Measurements from ENCODE around the gene KIF1A. TPM values are rescaled to one million over a fixed set of nuclear protein-coding genes. Genes with fewer than 3 reads are reported as not detected.
"Not testable (repeated sequence)": the region's sequence is repeated elsewhere in the genome, so short reads cannot be mapped to it uniquely, and the experiment has no call there.

Gene KIF1A
- total and polyA plus RNA-seq, 2 donors (not counting 3 experiments of a cell fraction or from before 2014, with no cell fraction given): 0.11 to 0.64 TPM

- H3K9ac ChIP-seq (replicated peaks; ENCODE audit: extremely low read depth, insufficient read depth, low read length); BruUV-seq (replicated peaks); H3K27ac ChIP-seq (ENCODE audit: insufficient read depth, low read depth, low read length); H2AFZ ChIP-seq (ENCODE audit: low read depth, low read length); H3K4me3 ChIP-seq (replicated peaks in 1 of 3; ENCODE audit: insufficient read depth in 1 of 3, low read depth in 1 of 3, low read length in 3 of 3); H3K27me3 ChIP-seq (ENCODE audit: control insufficient read depth in 2 of 2, insufficient read depth in 2 of 2, low read length in 2 of 2); intact Hi-C loops (cut with micrococcal nuclease); H3K9me1 ChIP-seq (replicated peaks; ENCODE audit: control insufficient read depth, extremely low read depth, insufficient read depth, low read length); FAIRE-seq; H3K4me2 ChIP-seq (ENCODE audit: insufficient read depth, low read length); H3K9me3 ChIP-seq (replicated peaks; ENCODE audit: control insufficient read depth, insufficient read depth, low read length); H3K4me1 ChIP-seq (ENCODE audit: control insufficient read depth, extremely low read depth, insufficient read depth, low read length); POLR2A ChIA-PET; H3K79me2 ChIP-seq (ENCODE audit: control insufficient read depth, insufficient read depth, low read length); DNase-seq (ENCODE audit: low read depth, low spot score); dilution Hi-C loops (cut with MboI; ENCODE audit: extremely low pct_ligation_motif_present, low sequenced_read_pairs); H3K36me3 ChIP-seq (ENCODE audit: control insufficient read depth in 2 of 2, extremely low read depth in 1 of 2, insufficient read depth in 2 of 2, low read length in 2 of 2); CTCF ChIA-PET; H4K20me1 ChIP-seq (replicated peaks; ENCODE audit: control insufficient read depth, extremely low read depth, insufficient read depth, low read length): not testable (repeated sequence)
Measured at GRCh38 chr2:240682431-240683224, 137.4 kb downstream of the KIF1A start, which contains the start of gene AQP12B. Gene AQP12B, minus strand, starts transcription at chr2:240682885. Its CDS starts 48 bp downstream, at chr2:240682837.

GRCh38 chr2:240680185-240680584 lies 139.8 kb downstream of the KIF1A start:
- BruUV-seq (replicated peaks); POLR2A ChIA-PET: not testable (repeated sequence)

GRCh38 chr2:240678909-240679308 lies 141.1 kb downstream of the KIF1A start:
- H3K36me3 ChIP-seq (ENCODE audit: control insufficient read depth in 2 of 2, extremely low read depth in 1 of 2, insufficient read depth in 2 of 2, low read length in 2 of 2); H4K20me1 ChIP-seq (replicated peaks; ENCODE audit: control insufficient read depth, extremely low read depth, insufficient read depth, low read length); H3K27me3 ChIP-seq (ENCODE audit: control insufficient read depth in 2 of 2, insufficient read depth in 2 of 2, low read length in 2 of 2); CTCF ChIA-PET; intact Hi-C loops (cut with micrococcal nuclease); FAIRE-seq; H3K27ac ChIP-seq (ENCODE audit: insufficient read depth, low read depth, low read length); H3K79me2 ChIP-seq (ENCODE audit: control insufficient read depth, insufficient read depth, low read length); POLR2A ChIA-PET; H3K9me3 ChIP-seq (replicated peaks; ENCODE audit: control insufficient read depth, insufficient read depth, low read length); H3K9ac ChIP-seq (replicated peaks; ENCODE audit: extremely low read depth, insufficient read depth, low read length); H3K4me2 ChIP-seq (ENCODE audit: insufficient read depth, low read length); BruUV-seq (replicated peaks); H3K4me1 ChIP-seq (ENCODE audit: control insufficient read depth, extremely low read depth, insufficient read depth, low read length); DNase-seq (ENCODE audit: low read depth, low spot score); H2AFZ ChIP-seq (ENCODE audit: low read depth, low read length); H3K9me1 ChIP-seq (replicated peaks; ENCODE audit: control insufficient read depth, extremely low read depth, insufficient read depth, low read length); H3K4me3 ChIP-seq (replicated peaks in 1 of 3; ENCODE audit: insufficient read depth in 1 of 3, low read depth in 1 of 3, low read length in 3 of 3); dilution Hi-C loops (cut with MboI; ENCODE audit: extremely low pct_ligation_motif_present, low sequenced_read_pairs): not testable (repeated sequence)

More at GRCh38 chr2:240680185-240680584, 139.8 kb downstream of the KIF1A start:
- DNase-seq (ENCODE audit: low read depth, low spot score); H3K27ac ChIP-seq (ENCODE audit: insufficient read depth, low read depth, low read length); H3K9ac ChIP-seq (replicated peaks; ENCODE audit: extremely low read depth, insufficient read depth, low read length); H3K4me3 ChIP-seq (replicated peaks in 1 of 3; ENCODE audit: insufficient read depth in 1 of 3, low read depth in 1 of 3, low read length in 3 of 3); CTCF ChIA-PET; intact Hi-C loops (cut with micrococcal nuclease); H3K9me1 ChIP-seq (replicated peaks; ENCODE audit: control insufficient read depth, extremely low read depth, insufficient read depth, low read length); H3K36me3 ChIP-seq (ENCODE audit: control insufficient read depth in 2 of 2, extremely low read depth in 1 of 2, insufficient read depth in 2 of 2, low read length in 2 of 2); H4K20me1 ChIP-seq (replicated peaks; ENCODE audit: control insufficient read depth, extremely low read depth, insufficient read depth, low read length); H3K9me3 ChIP-seq (replicated peaks; ENCODE audit: control insufficient read depth, insufficient read depth, low read length); H2AFZ ChIP-seq (ENCODE audit: low read depth, low read length); dilution Hi-C loops (cut with MboI; ENCODE audit: extremely low pct_ligation_motif_present, low sequenced_read_pairs); H3K4me1 ChIP-seq (ENCODE audit: control insufficient read depth, extremely low read depth, insufficient read depth, low read length); H3K27me3 ChIP-seq (ENCODE audit: control insufficient read depth in 2 of 2, insufficient read depth in 2 of 2, low read length in 2 of 2); FAIRE-seq; H3K4me2 ChIP-seq (ENCODE audit: insufficient read depth, low read length); H3K79me2 ChIP-seq (ENCODE audit: control insufficient read depth, insufficient read depth, low read length): not testable (repeated sequence)

- H3K4me1 ChIP-seq (ENCODE audit: control insufficient read depth, extremely low read depth, insufficient read depth, low read length); H2AFZ ChIP-seq (ENCODE audit: low read depth, low read length); H3K27ac ChIP-seq (ENCODE audit: insufficient read depth, low read depth, low read length); H3K36me3 ChIP-seq (ENCODE audit: control insufficient read depth in 2 of 2, extremely low read depth in 1 of 2, insufficient read depth in 2 of 2, low read length in 2 of 2); H3K79me2 ChIP-seq (ENCODE audit: control insufficient read depth, insufficient read depth, low read length); H3K4me3 ChIP-seq (replicated peaks in 1 of 3; ENCODE audit: insufficient read depth in 1 of 3, low read depth in 1 of 3, low read length in 3 of 3); H3K27me3 ChIP-seq (ENCODE audit: control insufficient read depth in 2 of 2, insufficient read depth in 2 of 2, low read length in 2 of 2); dilution Hi-C loops (cut with MboI; ENCODE audit: extremely low pct_ligation_motif_present, low sequenced_read_pairs); H3K9me3 ChIP-seq (replicated peaks; ENCODE audit: control insufficient read depth, insufficient read depth, low read length); DNase-seq (ENCODE audit: low read depth, low spot score); POLR2A ChIA-PET; BruUV-seq (replicated peaks); CTCF ChIA-PET; H4K20me1 ChIP-seq (replicated peaks; ENCODE audit: control insufficient read depth, extremely low read depth, insufficient read depth, low read length); FAIRE-seq; intact Hi-C loops (cut with micrococcal nuclease); H3K9me1 ChIP-seq (replicated peaks; ENCODE audit: control insufficient read depth, extremely low read depth, insufficient read depth, low read length); H3K4me2 ChIP-seq (ENCODE audit: insufficient read depth, low read length); H3K9ac ChIP-seq (replicated peaks; ENCODE audit: extremely low read depth, insufficient read depth, low read length): not testable (repeated sequence)
Measured at GRCh38 chr2:240678043-240678442, 142.0 kb downstream of the KIF1A start.

Data from endothelial cell of umbilical vein (primary cell).